Skin of body (tissue), 2 donors: Measurements from ENCODE around the gene TRDN. TPM values are rescaled to one million over a fixed set of nuclear protein-coding genes. Genes with fewer than 3 reads are reported as not detected.
"Not testable (repeated sequence)": the region's sequence is repeated elsewhere in the genome, so short reads cannot be mapped to it uniquely, and the experiment has no call there.

ENCODE experiments used
- DNase-seq: peaks from one replicate; lab custom pipeline; 2025; lab: John Stamatoyannopoulos, UW
- total RNA-seq: library from RNA; depleted of rRNA; stranded (reverse); fragments of >200 nt; gene quantifications from one replicate; pipeline ENCODE4 v1.2.3, GENCODE V29; 2014

Gene TRDN
- total RNA-seq, 1 donor from 2014 or later, result 25.3 TPM

DNA sequence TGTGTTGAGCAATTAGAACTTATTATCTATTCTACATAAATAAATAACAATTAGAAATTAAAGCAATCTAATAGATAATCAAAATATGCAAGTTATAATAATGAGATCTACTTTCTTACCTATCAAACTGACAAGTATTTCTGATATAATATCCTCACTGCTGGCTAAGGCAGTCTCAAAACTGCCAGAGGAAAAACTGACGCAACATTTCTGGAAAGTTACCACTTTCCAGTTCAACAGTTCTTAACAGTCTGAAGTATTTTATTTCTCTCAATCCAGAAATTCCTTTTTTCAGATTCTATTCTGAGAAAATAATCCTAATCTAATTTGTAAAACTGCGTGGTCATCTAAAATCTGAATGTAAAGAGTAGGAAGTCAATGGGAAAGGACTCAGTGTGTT is 121.0 kb downstream of the TRDN start:
- no peak for DNase-seq

DNA sequence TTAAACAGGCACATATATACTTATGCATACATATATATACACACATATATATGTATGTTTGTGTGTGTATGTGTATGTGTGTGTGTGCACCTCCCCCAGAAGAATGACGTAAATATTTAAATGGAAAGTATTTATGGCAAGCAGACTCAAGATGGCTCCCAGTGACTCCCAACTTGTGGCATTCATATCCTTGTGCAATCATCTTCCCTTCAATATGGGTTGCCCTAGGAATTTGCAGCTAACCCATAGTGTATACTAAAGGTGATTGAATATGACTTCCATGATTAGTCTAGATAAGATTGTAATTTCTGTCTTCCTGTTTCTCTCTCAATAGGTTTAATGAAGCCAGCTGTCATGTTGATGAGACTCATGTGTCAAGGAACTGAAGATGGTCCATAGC is 127.6 kb downstream of the TRDN start:
- no peak for DNase-seq

DNA sequence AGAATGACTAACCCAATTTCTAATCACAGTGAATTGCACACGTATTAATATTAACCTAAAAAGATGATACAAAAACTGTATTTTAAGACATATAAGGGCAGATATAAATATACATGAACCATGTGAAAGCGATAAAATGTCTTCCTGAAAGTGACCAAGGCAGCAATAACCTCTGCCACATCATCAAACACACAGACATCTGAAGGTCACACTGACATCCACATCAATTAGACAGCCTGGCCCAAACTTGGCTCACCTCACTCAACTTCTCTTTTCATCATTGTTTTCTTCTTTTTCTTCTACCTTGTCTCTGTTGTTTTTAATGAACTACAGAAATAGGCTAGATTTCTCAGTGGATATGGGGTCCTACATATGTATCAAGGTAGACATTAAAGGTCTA is 128.5 kb downstream of the TRDN start:
- DNase-seq, result no peak

DNA sequence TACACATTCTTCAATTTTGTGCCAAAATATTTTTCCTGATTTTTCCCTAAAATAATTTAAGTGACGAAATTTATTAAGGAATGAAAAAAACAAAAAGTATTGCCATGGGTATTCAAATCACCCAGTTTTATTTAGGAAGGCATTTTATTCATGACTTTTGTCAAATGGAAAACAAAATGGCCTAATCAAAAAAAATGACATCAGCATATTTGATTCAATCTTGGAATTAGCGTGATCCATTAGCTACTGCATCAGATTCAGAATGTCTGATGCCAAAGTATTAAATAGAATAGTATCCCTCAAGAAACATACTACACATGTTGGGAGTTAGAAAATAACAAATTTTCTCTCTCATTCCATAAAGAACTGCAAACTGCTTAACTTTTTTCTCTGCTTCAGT is 129.2 kb downstream of the TRDN start:
- DNase-seq, result no peak

DNA sequence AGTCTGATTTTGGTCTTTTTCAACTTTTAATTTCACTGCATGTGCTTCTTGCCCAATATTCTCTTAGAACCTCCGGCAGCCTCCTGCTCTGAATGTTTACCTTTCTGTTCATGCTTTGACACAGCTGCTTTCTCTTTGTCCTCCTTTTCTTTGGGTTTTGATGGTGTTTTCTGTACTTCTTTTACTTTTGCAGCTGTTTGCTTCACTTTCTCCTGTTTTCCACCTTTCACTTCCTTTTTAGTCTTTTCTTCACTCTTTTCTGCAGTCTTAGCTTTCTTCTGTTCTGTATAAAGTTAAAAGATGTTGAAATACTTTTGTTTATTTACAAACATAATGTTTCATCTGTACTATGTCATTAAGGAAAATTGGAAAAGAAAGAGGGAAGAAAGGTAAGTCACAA is 133.1 kb downstream of the TRDN start:
- DNase-seq, result no peak

DNA sequence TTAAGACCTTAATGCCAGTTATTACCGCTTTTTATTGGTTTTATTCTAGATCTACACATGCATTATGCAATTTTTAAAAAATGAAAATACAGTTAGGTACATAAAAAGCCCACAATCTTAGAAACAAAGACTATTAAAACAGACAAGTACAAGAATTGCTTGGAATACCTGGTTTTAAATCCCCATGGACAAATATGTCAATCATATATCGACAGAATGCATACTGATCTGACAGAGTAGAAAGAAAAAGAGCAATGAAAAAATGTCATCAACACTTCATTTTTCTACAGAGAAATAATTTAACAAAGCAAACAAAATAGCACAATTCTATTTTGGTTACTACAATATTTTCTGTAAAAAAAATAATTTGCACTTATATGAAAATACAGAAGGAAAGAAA is 139.7 kb downstream of the TRDN start:
- no peak for DNase-seq

DNA sequence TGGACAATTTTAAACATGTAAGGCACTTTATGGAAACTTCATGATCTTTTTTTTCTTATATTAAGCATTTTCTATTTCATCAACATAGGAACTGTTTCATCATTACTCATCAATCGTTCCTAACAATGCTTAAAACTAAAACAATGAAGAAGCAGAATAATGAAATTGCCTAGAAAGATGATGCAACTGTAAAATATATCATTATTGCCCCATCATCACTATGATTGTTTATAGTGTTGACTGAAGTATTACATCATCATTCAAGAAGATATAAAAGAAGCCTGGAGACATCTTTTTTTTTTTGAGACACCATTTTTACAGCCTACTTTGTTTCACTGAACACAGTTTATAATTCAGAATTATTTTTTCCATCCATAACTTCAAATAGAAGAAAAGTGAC is 147.2 kb downstream of the TRDN start:
- no peak for DNase-seq

DNA sequence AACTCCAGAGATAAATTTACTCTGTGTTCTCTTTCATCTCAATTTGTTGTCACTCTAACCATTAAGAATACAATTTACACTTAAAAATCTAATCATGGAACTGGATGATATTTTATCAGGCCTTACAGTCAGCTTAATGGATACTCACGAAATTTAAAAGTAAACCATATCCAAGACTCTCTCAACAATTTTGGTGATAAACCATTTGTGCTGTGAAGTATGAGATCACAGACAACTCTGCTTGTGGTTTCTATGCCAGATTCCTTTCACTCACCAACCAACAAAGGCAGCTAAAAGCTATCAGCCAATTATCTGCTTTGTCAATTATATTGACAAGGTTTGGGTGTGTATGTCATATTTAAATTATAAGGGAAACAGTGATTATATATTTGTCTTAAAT is 155.8 kb downstream of the TRDN start:
- DNase-seq, result no peak

DNA sequence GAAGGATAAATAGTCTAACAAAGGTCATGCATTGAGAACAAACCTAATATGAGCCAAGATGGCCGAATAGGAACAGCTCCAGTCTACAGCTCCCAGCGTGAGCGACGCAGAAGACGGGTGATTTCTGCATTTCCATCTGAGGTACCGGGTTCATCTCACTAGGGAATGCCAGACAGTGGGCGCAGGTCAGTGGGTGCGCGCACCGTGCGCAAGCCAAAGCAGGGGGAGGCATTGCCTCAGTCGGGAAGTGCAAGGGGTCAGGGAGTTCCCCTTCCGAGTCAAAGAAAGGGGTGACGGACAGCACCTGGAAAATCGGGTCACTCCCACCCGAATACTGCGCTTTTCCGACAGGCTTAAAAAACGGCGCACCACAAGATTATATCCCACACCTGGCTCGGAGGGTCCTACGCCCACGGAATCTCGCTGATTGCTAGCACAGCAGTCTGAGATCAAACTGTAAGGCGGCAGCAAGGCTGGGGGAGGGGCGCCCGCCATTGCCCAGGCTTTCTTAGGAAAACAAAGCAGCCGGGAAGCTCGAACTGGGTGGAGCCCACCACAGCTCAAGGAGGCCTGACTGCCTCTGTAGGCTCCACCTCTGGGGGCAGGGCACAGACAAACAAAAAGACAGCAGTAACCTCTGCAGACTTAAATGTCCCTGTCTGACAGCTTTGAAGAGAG is 164.6 kb downstream of the TRDN start:
- not testable (repeated sequence) for DNase-seq

DNA sequence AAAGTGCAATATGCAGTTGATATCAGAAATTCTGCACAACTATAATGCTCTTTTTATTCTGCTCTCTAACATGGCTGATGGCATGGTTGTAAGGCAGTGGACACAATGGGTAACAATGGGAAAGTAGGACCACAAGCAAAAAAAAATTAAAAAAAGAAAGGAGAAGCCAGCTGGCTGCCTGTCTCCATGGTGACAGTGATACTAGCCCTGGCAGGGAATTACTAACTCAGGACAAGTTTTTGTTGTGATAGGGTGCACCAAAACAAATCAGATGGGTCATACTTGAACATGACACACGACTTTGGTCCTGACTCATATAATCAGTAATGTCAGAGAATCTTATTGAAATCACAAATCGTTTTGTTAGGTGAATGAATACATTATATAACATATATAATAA is 169.4 kb downstream of the TRDN start:
- DNase-seq, result no peak

DNA sequence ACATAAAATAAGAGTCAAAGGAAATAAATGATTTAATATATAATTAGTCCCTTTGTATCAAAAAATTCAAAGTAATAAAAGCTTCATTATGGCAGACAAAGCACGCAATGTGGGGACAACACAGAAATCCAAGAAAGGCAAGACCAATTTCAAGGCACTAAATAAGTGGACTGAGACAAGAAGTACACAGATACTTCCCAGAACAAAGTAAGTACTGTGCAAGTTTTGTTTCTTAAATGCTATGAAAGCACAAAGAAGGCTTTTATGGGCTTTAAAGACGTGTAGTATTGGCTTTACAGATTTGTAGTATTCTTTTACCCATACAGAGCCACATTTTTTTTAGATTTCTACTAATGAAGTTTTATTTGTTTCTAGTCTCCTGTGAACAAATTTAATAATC is 174.6 kb downstream of the TRDN start:
- DNase-seq, result peak; percentile 7

DNA sequence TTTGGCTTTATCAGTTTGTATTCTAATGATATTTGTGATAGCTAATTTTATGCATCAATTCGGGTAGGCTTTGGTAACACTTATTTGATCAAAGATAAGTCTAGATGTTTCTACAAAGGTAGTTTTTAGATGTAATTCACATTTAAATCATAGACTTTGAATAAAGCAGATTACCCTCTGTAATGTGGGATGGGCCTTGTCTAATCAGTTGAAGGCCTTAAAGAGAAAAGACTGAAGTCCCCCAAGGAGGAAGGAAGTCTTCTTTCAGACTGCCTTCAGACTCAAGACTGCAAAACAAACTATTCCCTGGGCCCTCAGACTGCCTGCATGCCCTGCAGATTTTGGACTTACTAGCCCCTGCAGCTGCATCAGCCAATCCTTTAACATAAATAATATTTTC is 178.5 kb downstream of the TRDN start:
- no peak for DNase-seq

DNA sequence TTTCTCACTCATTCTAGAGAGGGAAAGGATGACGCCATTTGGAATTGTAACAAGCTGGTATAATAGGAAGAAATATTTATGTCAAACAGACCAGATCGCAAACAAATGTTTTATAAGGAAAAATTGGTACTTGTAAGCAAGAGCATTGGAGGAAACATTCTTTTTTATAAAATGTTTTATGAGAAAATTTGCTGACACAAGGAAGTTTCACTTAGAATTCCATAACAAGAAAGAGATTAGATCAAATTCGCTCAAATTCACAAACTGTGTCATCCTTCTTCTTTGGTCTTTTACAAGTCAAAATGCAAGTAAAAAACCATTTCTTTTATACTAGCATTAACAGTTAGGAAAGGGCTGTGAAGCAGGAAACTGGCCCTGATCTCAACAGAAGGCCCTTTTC is 179.9 kb downstream of the TRDN start:
- no peak for DNase-seq

DNA sequence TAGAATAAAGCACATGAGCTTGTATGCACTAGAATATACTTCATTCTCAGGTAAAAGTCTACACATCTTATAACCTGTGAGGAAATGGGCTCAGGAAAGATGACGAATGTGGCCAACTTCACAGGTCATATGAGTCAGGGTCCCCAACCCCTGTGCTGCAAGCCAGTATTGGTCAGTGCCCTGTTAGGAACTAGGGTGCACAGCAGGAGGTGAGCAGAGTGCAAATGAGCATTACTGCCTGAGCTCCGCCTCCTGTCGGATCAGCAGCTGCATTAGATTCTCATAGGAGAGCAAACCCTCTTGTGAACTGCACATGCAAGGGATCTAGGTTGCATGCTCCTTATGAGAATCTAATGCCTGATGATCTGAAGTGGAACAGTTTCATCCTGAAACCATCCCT is 182.3 kb downstream of the TRDN start:
- no peak for DNase-seq

DNA sequence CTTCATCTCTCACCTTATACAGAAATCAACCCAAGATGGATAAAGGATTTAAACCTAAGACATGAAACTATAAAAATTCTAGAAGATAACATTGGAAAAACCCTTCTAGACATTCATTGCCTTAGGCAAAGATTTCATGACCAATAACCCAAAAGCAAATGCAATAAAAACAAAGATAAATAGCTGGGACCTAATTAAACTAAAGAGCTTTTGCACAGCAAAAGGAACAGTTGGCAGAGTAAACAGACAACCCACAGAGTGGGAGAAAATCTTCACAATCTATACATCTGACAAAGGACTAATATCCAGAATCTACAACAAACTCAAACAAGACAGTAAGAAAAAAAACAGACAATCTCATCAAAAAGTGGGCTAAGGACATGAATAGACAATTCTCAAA is 183.7 kb downstream of the TRDN start:
- not testable (repeated sequence) for DNase-seq

DNA sequence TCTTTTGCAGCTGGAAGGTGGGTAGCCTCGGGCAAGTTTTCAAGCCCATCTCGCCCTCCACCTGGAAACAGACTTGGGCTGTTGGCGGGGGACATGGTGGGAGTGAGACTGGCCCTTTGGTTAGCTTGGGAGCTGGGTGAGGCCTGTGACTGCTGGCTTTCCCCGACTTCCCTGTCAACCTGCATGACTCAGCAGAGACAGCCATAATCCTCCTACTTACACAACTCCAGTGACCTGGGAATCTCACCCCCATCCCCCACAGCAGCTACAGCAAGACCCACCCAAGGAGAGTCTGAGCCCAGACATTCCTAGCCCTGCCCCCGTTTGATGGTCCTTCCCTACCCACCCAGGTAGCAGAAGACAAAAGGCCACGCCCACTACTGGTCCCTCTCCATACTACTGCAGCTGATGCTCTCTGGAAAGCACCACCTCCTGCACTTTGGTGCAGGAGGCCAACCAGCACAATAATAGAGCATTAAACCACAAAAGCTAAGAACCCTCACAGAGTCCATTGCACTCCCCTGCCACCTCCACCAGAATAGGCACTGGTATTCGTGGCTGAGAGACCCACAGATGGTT is 188.4 kb downstream of the TRDN start:
- DNase-seq, result no peak

DNA sequence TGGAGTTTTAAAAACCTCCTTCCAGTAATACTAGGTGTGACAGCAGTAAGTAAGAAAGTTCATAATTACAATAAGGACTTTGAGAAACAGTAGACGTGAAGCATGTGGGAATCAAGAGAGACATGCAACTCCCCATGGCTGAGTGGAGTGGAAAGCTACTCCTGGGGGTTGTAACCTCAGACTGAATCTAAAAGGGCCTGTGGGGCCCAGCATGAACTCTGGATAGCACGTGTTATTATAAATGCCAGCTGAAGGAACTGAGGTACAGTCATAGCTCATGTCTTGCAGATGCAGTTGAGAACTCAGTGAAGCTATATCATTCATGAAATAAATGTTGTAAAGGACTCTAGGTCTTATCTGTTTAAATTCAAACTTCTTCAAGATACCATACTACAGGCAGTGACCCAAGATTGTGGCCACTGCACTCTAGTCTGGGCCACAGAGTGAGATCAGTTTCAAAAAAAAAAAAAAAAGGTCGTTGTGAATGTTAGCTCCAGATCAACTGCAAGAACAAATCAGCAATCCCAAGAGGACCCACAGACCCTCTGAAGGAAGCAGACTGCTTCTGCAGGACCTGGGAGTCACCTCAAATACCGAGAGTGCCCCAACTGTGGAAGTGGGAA is 189.3 kb downstream of the TRDN start:
- no peak for DNase-seq

DNA sequence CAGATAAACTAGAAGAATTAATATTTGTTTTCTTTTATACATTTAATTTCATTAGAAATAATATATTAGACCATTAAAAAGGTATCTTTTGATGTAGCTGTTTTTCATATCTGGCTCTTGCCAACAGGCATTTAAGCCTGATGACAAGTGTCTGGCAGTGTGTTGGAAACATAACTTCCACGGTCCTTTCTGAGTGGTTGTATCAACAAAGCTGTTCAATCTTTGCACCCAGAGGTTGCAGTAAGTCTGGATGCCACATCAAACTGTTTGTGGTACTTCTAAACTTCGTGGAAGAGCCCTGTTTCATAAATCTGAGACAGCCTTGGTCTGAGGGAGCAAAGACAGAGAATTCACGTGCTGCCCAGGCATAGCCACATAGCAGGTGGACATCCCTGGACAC is 197.4 kb downstream of the TRDN start:
- DNase-seq, result no peak

DNA sequence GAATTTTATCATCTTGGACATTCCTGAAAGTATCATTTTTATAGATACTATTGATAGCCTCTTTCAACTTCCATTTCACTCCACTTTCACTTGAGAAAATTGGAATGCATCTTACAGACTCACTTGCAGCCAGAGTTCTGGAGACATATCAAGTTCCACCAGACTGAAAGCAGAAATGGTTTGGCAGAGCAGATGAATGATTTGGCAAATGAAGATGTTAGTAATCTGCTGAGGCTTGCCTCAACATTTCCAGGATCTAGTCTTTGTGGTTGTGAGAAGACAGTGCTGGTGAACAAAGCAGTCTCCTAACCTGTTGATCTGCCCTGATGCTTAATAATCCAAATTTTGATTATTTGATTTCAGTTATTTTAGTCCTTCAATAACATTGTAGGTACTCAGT is 202.6 kb downstream of the TRDN start:
- DNase-seq, result no peak

DNA sequence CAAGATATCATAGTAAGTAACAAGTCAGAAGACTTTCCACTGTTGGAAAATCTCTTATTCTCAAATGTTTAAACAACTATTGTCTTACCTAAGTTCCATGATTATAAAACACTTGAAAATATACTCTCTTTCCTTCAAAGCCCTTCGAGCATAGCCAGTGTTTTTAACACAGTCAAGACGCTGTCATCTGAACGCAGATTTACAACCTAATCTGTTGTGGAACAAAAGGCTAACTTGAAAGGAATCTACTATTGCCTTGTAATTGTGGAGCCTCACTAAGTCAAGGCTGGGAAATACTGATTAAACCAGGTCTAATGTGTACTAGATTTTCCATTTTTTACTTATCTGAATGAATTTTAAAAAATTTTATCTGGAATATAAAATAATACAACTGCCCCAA is 205.8 kb downstream of the TRDN start:
- DNase-seq, result no peak

DNA sequence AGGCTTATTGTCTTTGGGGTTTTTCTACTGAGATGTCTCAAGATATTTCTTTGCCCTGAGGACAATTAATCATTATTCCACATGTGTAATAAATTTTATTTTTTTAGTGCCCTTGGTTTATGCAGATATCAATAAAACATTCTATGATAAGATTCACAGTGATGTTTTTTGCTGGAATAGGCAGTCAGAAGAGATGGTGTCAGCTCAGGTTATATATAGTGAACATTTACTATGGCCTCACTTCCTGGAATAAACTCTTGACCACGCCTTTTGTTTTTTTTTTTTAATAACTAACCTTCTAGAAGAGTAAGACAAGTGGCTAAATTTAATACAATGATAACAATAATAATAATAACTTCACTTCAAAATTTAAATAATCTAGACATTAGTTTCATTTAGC is 209.7 kb downstream of the TRDN start:
- no peak for DNase-seq

DNA sequence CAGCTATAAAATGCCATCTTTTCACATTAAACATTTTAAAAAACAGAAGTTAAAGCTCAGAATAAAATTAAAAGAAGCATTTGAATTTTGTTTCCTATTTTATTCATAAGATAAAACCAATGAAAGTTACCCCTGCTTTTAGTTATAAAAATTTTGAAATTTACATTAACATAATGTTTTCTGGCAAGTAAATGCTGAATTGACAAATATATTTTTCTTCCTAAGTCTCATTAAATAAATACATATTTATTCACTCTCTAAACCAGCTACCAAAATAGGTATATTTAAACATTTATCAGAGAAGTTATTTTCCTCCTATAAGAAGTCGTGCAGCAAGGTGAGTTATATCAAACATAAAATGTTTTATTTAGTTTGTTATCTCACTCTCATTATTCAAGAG is 213.6 kb downstream of the TRDN start:
- DNase-seq, result no peak

DNA sequence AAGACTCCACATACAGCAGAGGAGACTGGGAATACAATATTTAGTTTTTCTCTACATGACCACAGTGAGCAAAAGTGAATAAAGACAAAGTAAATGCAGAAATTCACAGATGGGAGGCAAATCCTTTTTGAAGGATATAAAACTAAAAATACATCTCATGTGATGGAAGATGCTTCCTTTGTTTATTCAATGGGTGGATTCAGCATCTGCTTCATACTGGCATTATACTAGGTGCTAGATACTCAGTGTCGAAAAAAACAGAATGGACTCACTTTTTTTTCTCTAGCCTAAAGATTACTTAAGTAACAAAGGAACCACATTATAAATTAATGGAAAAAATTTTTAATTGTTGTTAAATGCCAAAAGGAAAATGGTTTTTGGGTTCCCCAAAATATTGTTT is 216.2 kb downstream of the TRDN start:
- DNase-seq, result no peak
